Measurements from ENCODE around the gene MRPL27. TPM values are rescaled to one million over a fixed set of nuclear protein-coding genes. Genes with fewer than 3 reads are reported as not detected.
A peak's percentile ranks its signal among the peaks of the same experiment; 100 is the strongest.

The MRPL27 gene
- total RNA-seq, 4 donors from 2014 or later: 16.4 to 72.1 (median 45.8) TPM

DNA sequence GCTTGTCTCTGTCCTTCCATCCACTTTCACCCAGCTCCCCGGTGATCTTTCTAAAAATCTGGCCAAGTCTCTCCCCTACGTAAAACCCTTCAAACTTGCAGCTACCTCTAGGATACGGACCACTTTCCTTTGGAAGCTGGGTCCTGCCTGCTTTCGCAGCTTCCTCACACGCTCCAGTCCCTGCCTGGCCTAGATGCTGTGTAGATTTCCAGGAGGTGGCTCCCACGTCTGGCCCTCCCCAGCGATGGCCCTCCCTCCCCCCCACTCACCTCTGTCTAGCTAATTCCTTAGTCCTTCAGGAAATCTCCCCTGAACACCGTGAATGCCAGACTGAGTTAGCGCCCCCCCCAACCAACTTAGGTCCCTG lies 24.9 kb upstream of the MRPL27 start:
- TF ChIP-seq POLR2A (IDR thresholded peaks at IDR 0.05): no peak
- TF ChIP-seq, protein P1, sequence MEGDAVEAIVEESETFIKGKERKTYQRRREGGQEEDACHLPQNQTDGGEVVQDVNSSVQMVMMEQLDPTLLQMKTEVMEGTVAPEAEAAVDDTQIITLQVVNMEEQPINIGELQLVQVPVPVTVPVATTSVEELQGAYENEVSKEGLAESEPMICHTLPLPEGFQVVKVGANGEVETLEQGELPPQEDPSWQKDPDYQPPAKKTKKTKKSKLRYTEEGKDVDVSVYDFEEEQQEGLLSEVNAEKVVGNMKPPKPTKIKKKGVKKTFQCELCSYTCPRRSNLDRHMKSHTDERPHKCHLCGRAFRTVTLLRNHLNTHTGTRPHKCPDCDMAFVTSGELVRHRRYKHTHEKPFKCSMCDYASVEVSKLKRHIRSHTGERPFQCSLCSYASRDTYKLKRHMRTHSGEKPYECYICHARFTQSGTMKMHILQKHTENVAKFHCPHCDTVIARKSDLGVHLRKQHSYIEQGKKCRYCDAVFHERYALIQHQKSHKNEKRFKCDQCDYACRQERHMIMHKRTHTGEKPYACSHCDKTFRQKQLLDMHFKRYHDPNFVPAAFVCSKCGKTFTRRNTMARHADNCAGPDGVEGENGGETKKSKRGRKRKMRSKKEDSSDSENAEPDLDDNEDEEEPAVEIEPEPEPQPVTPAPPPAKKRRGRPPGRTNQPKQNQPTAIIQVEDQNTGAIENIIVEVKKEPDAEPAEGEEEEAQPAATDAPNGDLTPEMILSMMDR (IDR thresholded peaks at IDR 0.05): no peak
- peak overlapping the region in 1 of 2 donors; percentile 93 for H3K4me3 ChIP-seq
- no peak for DNase-seq
- intact Hi-C loops (cut with DNase I; ENCODE audit: low total_unique reads): no loop called here
- no peaks in the 10 kb centered on the region for H3K27me3 ChIP-seq
- no peaks in the 10 kb centered on the region for H3K36me3 ChIP-seq
- peak overlapping the region in 1 of 2 donors; percentile 78 for H3K27ac ChIP-seq
- peaks cover 3 to 11% of the 10 kb centered on the region in 2 donors for H3K4me1 ChIP-seq
- H3K9me3 ChIP-seq: no peaks in the 10 kb centered on the region

DNA sequence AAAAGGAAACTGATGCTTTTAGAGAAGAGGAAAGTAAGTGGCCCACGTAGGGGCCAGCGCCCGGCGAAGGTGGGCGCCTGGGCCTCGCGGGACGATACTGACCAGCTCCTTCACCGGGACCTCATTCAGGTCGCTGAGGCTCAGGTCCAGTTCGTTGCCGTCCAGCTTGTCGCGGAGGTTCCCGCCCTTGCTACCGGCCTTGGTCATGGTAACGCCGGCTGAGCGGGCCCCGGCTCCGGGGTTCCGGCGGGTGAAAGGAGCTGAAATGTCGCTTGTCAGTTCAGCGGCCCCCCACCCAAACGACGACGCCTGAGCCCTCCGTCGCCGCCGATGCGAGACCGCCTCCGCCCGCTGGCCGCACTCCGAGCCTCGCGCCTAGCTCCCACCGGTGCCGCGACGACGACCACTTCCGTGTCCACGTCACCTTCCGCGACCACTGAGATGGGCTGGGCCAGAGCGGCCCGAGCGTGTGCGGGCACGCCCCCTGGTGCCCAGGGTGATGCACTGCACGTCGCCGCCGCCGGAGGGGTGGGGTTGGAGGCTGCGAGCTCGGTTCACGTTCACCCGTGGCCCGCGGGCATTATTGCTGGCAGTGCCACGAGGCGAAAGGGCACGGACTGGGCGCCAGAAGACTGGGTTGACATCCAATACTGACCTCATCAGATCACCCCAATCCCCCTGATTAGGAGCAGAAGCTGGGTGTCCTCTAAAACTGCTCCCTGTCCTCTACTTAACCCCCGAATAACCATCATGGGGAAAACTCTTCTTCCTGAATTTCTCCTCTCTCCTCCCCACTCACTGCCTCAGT lies 24.3 kb upstream of the MRPL27 start, which contains the start of gene LRRC59:
Gene LRRC59, minus strand, starts transcription at position 413 of the 808 bp plus-strand sequence. Its CDS starts 206 bp downstream, at position 207.
- peak within 1 kb of the TSS; percentile 79 to 93 for H3K4me3 ChIP-seq
- no peaks in the 10 kb centered on the region for H3K9me3 ChIP-seq
- peak within 1 kb of the TSS; percentile 78 to 82 for H3K27ac ChIP-seq
- H3K27me3 ChIP-seq: no peaks in the 10 kb centered on the region
- H3K4me1 ChIP-seq: peaks cover 3 to 11% of the 10 kb centered on the region in 2 donors
- peak; percentile 85 to 91 for DNase-seq
- no peaks in the 10 kb centered on the region for H3K36me3 ChIP-seq
- TF ChIP-seq, protein P1 (IDR thresholded peaks at IDR 0.05): peak; percentile 95 to 99 (median 96)
- TF ChIP-seq POLR2A (IDR thresholded peaks at IDR 0.05): peak; percentile 15 to 81
- intact Hi-C loops (cut with DNase I; ENCODE audit: low total_unique reads): no loop called here

DNA sequence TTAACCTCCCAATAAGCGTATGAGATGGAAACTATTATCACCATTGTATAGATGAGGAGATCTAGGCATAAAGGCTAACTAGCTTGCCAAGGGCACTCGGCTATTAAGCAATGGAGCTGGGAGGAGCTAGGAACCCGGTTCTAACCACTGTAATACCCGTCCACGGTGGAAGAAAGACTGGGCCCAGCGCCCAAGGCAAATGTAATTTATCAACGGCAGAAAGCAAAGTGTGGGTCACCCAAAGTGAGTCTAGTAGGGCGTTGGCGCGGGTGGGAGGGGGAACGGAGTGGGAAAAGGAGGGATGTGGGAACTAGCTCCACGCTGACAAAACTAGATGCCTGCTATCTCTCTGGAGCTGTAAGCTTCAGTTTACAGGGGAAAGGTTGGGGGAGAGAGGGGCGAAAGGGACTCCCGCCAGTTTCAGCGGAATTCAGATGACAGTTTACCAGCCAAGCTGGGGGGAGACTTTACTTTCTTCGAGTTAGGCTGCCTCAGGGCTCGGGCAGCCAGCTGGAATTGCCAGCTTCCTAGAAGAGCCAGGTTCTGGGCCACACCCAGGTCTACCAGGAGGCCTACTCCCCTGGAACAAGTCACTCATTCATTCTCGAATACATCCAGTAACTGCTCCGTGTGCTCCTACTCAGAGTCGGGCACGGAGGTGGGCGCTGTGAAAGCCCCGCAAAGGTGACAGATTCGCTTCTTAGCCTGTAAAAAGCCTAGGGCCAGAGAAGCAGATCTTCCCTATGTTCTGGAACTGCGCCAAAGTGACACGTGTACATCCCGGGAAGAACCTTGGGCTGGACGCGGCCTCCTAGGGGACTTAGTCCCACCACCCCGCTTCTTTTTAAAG lies 23.5 kb upstream of the MRPL27 start:
- Histone ChIP-seq H3K4me1 (peaks cover 3 to 11% of the 10 kb centered on the region in 2 donors), H3K27me3 (no peaks in the 10 kb centered on the region), H3K9me3 (no peaks in the 10 kb centered on the region), H3K27ac (peak overlapping the region; percentile 78 to 82), H3K4me3 (peak overlapping the region; percentile 79 to 93), H3K36me3 (no peaks in the 10 kb centered on the region)
- peak; percentile 37 to 42 for DNase-seq
- intact Hi-C loops (cut with DNase I; ENCODE audit: low total_unique reads): no loop called here
- no peak for TF ChIP-seq POLR2A (IDR thresholded peaks at IDR 0.05)
- TF ChIP-seq, protein P1 (IDR thresholded peaks at IDR 0.05): no peak

DNA sequence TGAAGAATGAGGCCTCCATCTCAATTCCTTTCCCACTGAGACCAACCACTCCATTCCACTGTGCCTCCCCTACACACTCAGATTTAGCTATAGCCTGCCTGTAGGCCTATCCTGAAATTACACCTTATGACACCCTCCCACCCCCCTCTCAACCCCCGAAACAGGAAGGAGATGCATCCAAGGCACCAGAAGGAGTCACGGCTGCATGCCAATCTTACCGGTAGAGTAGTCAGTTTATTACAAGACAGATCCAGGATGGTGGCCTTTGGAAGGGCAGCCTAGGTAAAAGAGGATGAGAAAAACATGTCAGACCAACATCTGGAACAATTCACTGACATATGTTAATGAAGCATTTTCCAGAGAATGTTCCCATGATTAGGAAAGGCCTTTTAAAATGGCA lies 21.7 kb upstream of the MRPL27 start:
- DNase-seq: no peak
- H3K27ac ChIP-seq: no peak overlapping the region
- no peaks in the 10 kb centered on the region for H3K9me3 ChIP-seq
- no peak for TF ChIP-seq POLR2A (IDR thresholded peaks at IDR 0.05)
- TF ChIP-seq, protein P1 (IDR thresholded peaks at IDR 0.05): no peak
- no peak overlapping the region for H3K4me3 ChIP-seq
- no peaks in the 10 kb centered on the region for H3K27me3 ChIP-seq
- intact Hi-C loops (cut with DNase I; ENCODE audit: low total_unique reads): no loop called here
- H3K36me3 ChIP-seq: no peaks in the 10 kb centered on the region
- H3K4me1 ChIP-seq: peaks cover 3 to 11% of the 10 kb centered on the region in 2 donors
